ENCODE data around the gene STRN. TPM values are rescaled to one million over a fixed set of nuclear protein-coding genes. Genes with fewer than 3 reads are reported as not detected.
"Not testable (repeated sequence)": the region's sequence is repeated elsewhere in the genome, so short reads cannot be mapped to it uniquely, and the experiment has no call there.

Gene STRN
- total RNA-seq, 2 donors from 2014 or later = 33.8 to 35.3 TPM

DNA sequence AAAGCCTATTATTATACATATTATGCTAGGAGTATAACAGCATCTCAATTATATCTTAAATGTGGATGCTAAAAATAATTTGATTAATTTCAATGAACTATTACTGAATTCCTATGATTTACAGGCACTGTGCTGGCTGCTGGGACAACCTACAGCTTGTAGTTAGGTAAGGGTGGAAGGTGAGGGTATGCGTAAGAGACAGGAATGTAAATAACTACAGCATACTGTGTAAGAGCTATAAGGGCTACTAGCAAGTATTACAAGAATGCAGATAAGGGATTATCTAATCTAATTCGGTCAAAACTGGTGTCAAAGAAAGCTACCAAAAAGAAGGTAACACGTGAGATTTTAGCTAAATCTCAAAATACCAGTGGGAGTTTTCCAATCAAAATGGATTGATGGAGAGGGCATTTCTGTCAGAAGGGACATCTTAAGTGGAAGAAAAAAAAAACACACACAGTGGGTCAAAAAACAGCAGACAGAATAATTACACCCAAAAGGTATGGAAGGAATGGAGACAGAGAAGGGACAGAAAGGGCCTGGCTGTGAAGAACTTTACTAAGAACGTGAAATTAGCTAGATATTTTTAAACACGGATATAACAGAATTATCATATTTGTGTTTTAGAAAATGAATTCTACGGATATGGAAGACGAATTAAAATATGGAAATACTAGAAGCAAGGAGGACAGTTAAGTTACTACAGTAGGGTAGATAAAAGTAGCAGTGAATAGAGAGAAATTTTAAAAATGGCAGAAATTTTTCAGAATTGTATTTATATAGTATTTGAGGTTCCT lies 47.1 kb downstream of the STRN start:
- intact Hi-C loops (cut with DNase I) = no loop called here
- DNase-seq = no peak
- ATAC-seq = no peak

GRCh38 chr2:36918307-36918706 lies 48.0 kb downstream of the STRN start:
- no peak for ATAC-seq
- intact Hi-C loops (cut with DNase I) = no loop called here
- no peak for DNase-seq

- intact Hi-C loops (cut with DNase I) = no loop called here
- DNase-seq (no peak), ATAC-seq (no peak)
Observed at GRCh38 chr2:36915627-36916026, 50.7 kb downstream of the STRN start.

DNA sequence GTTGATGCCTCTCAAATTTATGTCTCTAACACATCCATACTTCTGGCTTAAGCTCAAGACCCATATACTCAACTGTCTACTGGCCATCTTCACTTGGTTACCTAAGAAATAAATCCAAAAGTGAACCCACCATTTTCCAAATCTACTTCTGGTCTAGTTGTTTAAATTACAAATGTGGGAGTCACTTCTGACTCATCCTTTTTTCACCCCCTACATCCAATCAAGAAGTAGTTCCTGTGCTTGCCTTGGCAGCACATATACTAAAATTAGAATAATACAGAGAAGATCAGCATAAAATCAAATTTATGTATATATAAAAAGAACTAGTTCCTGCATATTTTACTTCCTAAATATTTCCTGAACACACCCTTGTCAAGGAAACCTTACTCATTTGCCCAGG lies 53.6 kb downstream of the STRN start:
- ATAC-seq = no peak
- intact Hi-C loops (cut with DNase I) = no loop called here
- DNase-seq = no peak

- intact Hi-C loops (cut with DNase I) = no loop called here
- ATAC-seq (no peak), DNase-seq (no peak)
Observed at GRCh38 chr2:36911012-36911411, 55.3 kb downstream of the STRN start.

GRCh38 chr2:36906277-36906676 lies 60.1 kb downstream of the STRN start:
- no peak for ATAC-seq
- intact Hi-C loops (cut with DNase I) = no loop called here
- no peak for DNase-seq

DNA sequence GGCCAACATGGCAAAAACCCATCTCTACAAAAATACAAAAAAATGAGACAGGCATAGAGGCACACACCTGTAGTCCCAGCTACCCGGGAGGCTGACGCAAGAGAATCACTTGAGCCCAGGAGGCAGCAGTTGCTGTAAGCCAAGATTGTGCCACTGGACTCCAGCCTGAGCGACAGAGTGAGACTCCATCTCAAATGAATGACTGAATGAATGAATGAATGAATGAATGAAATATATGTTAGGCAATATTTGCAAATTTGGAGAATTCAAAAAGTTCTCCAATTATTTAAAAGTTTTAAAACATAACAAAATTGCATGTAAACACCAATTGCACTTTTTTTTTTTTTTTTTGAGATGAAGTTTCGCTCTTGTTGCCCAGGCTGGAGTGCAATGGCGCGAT lies 61.7 kb downstream of the STRN start:
- intact Hi-C loops (cut with DNase I) = no loop called here
- DNase-seq = no peak
- no peak for ATAC-seq

DNA sequence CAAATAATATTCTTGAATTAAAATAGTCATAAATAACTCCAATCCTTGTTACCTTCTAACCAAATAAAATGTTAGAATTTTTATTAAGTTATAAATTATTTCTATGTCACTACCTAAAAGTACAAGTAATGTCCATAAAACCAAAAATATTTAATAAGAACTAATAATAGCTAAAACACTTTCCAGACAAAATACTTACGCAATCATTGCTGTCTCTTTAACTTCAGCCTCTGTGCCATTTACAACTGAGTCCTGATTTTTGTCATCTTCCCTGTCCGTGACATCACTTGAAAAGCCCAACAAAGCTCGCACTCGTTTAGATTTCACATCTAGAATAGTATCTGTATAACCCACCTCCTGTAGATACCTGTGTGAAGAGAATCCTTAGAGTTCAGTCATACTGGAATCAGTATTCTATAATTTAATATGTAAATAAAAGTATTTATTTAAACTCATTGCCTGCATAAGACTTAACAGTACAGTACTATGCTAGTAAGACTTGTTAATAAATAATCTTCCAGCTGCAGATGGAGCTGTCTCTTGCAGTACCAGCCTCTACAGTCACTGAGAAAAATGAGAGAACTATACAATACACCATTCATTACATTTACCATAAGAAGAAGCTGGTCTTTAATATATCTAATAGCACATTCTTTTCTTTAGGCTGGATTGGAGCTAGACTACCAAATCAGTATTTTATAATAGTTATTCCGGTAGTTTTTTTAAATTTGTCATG lies 63.8 kb downstream of the STRN start:
- DNase-seq (no peak), ATAC-seq (no peak)
- intact Hi-C loops (cut with DNase I) = no loop called here

DNA sequence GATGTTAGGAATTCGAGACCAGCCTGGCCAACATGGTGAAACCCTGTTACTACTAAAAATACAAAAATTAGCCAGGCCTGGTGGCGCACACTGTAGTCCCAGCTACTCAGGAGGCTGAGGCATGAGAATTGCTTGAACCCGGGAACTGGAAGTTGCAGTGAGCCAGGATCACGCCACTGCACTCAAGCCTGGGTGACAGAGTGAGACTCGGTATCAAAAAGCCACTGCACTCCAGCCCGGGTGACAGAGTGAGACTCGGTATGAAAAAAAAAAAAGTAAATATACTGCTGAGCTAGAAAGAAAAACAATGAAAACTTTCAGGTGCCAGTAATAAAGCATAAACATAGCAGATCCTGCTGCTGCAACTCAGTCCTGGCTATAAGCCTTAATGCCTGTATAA lies 73.5 kb downstream of the STRN start:
- DNase-seq (no peak), ATAC-seq (no peak)
- intact Hi-C loops (cut with DNase I) = loop anchor here in 1 of 2 donors (10.0 kb wide), 1 partner anchor 112 kb away; no protein-coding TSS in a partner anchor

DNA sequence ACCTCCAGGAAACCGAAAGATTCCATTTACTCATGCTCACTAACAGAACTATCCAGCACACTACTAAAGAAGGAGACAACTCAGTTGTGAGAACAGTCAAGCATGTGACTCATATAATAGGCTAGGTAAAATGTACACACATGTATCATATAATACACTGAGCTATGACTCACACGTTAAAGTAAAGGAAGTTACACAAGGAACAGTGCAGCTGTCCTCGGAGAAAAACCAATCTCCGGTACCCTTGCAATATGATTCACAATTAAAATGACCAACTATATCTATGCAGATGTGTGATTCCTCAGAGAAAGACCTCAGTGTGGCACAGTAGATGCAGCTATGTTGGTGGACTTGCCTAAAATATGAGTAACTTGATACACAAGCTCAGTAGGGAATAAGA lies 76.5 kb downstream of the STRN start:
- DNase-seq = no peak
- peak in 1 of 2 donors; percentile 41 for ATAC-seq
- intact Hi-C loops (cut with DNase I) = loop anchor here in 1 of 2 donors (10.0 kb wide), 1 partner anchor 115 kb away; no protein-coding TSS in a partner anchor

DNA sequence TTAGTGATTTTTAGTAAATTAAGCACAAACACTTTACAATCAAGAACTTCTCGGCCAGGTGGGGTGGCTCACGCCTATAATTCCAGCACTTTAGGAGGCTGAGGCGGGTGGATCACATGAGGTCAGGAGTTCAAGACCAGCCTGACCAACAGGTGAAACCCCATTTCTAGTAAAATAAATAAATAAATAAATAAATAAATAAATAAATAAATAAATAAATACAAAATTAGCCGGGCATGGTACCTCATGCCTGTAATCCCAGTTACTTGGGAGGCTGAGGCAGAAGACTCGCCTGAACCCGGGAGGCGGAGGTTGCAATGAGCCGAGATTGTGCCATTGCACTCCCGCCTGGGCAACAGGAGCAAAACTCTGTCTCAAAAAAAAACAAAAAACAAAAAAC lies 79.2 kb downstream of the STRN start:
- intact Hi-C loops (cut with DNase I); ATAC-seq: not testable (repeated sequence)

DNA sequence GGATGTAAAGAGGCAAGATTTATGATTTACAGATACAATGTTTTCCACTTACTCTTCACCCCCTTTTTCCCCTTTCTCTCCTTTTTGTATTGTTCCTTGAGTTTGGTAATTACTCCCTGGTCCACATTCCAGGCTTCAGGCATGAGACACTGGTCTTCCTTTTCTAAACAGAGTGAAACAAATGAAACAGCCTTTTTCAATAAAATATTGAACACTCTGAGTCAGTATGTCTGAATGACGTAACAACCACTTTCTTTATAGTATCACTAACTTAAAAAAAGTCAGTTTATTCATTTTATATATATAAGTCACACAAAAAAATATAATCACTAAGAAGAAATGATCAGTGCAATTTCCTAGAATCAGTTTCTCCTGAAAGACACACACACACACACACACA lies 79.7 kb downstream of the STRN start:
- no peak for DNase-seq
- ATAC-seq = no peak
- intact Hi-C loops (cut with DNase I) = no loop called here

More for the DNA sequence above, 79.2 kb downstream of the STRN start:
- DNase-seq = not testable (repeated sequence)

DNA sequence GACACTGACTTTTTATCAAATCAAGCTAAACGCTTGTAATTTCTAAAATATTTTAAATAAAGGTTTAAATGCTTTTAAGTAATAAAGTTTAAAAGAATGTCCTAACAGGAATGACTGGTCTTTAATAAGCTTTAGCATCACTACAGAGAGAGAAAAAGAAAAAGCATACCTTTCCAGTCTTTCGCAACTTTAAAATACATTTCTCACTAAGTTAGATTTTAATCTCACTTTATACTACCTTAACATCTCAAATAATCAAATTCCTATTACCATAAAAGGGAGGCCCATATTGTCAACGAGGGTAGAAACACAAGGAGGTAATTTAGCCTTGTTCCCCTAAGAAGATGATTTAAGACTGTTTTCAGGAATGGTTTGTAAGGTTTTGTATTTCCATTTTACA lies 80.7 kb downstream of the STRN start:
- ATAC-seq (no peak), DNase-seq (no peak)
- intact Hi-C loops (cut with DNase I) = no loop called here

- intact Hi-C loops (cut with DNase I) = no loop called here
- ATAC-seq (no peak), DNase-seq (no peak)
Observed at GRCh38 chr2:36882532-36882931, 83.8 kb downstream of the STRN start.

DNA sequence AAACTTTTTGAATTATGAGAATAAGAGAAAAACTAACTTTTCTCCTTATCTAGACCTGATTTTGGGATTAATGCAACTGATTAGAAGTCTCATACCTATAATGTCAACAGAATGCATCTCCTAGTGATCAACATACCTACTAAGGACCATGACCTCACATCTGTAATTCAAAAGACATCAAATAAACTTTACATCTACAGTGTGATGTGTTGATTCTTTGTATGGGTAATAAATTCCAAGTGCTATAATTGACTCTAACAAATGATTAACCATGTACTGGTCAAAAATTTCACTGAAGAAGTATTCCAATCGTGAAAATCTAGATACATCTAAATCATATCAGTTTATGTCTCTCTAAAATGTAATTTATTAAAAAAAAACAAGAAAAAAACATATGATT lies 84.5 kb downstream of the STRN start:
- ATAC-seq (no peak), DNase-seq (no peak)
- intact Hi-C loops (cut with DNase I) = no loop called here

GRCh38 chr2:36878429-36878828 lies 87.9 kb downstream of the STRN start:
- intact Hi-C loops (cut with DNase I) = no loop called here
- no peak for ATAC-seq

GRCh38 chr2:36871068-36871707 lies 95.1 kb downstream of the STRN start:
- ATAC-seq (no peak), DNase-seq (no peak)
- intact Hi-C loops (cut with DNase I) = no loop called here

More at GRCh38 chr2:36878429-36878828, 87.9 kb downstream of the STRN start:
- DNase-seq = no peak

DNA sequence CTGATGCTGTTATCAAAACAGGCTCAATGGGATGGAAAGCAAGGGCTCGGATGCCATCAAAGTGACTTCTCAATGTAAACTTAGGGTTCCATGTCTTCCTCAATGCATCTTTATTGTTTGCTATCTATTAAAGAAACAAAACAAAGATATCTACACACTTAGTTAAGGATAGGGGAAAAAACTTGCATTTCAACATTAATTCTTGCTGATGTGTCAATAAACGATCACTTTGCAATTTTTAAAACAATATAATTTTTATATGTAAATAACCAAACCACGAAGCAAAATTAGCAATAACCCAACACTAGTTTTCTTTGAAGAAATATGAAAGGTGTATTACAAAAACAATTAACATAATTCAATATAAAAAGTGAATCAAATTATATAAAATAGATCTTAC lies 96.7 kb downstream of the STRN start:
- intact Hi-C loops (cut with DNase I) = no loop called here
- DNase-seq = no peak
- no peak for ATAC-seq

DNA sequence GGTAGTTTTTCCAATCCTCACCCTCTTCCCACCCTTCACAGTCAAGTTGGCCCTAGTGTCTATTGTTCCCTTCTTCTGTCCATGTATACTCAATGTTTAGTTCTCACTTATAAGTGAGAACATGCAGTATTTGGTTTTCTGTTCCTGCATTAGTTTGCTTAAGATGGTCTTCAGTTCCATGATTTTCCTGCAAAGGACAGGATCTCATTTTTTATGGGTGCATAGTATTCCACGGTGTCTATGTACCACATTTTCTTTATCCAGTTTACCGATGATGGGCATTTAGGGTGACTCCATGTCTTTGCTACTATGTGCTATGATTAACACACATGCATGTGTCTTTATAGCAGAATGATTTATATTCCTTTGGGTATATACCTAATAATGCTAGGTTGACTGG lies 104.4 kb downstream of the STRN start:
- DNase-seq = no peak
- ATAC-seq = no peak
- intact Hi-C loops (cut with DNase I) = no loop called here

DNA sequence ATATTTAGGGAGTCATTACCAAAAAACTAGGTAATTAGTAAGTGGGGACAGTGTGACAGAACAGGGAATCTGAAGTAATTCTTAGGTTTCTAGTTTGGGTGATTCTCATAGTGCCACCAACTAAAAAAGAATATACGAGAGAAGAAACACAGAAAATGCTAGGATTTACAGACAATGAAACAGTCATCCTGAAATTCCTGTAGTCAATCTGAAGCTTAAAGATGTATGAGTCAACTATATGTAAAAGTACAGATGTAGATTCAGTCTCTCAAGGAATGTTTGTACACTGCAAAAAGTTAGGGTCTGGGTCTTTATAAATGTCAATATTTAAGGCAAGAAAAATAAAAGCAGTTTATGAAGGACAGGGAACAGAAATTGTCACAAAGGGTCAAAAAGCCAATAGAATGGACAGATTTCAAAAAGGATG lies 107.0 kb downstream of the STRN start:
- no peak for ATAC-seq
- intact Hi-C loops (cut with DNase I) = no loop called here
- no peak for DNase-seq
